ENCODE measurements around the gene ADAMTSL1.

The ADAMTSL1 gene

GRCh38 chr9:18545636-18546360 lies 71.8 kb downstream of the ADAMTSL1 start:
- H3K4me3 ChIP-seq (ENCODE audit: low read length): no peak overlapping the region
- no peak for TF ChIP-seq CTCF (conservative IDR thresholded peaks at IDR 0.05; ENCODE audit: low read length)
- DNase-seq (ENCODE audit: low read depth): no peak

GRCh38 chr9:18548456-18548855 lies 74.5 kb downstream of the ADAMTSL1 start:
- DNase-seq (ENCODE audit: low read depth): no peak
- H3K4me3 ChIP-seq (ENCODE audit: low read length): no peak overlapping the region
- TF ChIP-seq CTCF (conservative IDR thresholded peaks at IDR 0.05; ENCODE audit: low read length): no peak

- no peak for DNase-seq (ENCODE audit: low read depth)
- H3K4me3 ChIP-seq (ENCODE audit: low read length): no peak overlapping the region
- no peak for TF ChIP-seq CTCF (conservative IDR thresholded peaks at IDR 0.05; ENCODE audit: low read length)
Observed at GRCh38 chr9:18549772-18550171, 75.8 kb downstream of the ADAMTSL1 start.

- H3K4me3 ChIP-seq (ENCODE audit: low read length): no peak overlapping the region
- DNase-seq (ENCODE audit: low read depth): no peak
- TF ChIP-seq CTCF (conservative IDR thresholded peaks at IDR 0.05; ENCODE audit: low read length): no peak
Observed at GRCh38 chr9:18550286-18550685, 76.3 kb downstream of the ADAMTSL1 start.

- no peak for TF ChIP-seq CTCF (conservative IDR thresholded peaks at IDR 0.05; ENCODE audit: low read length)
- no peak overlapping the region for H3K4me3 ChIP-seq (ENCODE audit: low read length)
- DNase-seq (ENCODE audit: low read depth): no peak
Observed at GRCh38 chr9:18554244-18554643, 80.3 kb downstream of the ADAMTSL1 start.

GRCh38 chr9:18555105-18555883 lies 81.3 kb downstream of the ADAMTSL1 start:
- no peak overlapping the region for H3K4me3 ChIP-seq (ENCODE audit: low read length)
- no peak for DNase-seq (ENCODE audit: low read depth)
- no peak for TF ChIP-seq CTCF (conservative IDR thresholded peaks at IDR 0.05; ENCODE audit: low read length)
